ENCODE results near the gene CTRL. TPM values are rescaled to one million over a fixed set of nuclear protein-coding genes. Genes with fewer than 3 reads are reported as not detected.

Gene CTRL
- total RNA-seq, 1 experiment from 2014 or later = 2.6 TPM

DNA sequence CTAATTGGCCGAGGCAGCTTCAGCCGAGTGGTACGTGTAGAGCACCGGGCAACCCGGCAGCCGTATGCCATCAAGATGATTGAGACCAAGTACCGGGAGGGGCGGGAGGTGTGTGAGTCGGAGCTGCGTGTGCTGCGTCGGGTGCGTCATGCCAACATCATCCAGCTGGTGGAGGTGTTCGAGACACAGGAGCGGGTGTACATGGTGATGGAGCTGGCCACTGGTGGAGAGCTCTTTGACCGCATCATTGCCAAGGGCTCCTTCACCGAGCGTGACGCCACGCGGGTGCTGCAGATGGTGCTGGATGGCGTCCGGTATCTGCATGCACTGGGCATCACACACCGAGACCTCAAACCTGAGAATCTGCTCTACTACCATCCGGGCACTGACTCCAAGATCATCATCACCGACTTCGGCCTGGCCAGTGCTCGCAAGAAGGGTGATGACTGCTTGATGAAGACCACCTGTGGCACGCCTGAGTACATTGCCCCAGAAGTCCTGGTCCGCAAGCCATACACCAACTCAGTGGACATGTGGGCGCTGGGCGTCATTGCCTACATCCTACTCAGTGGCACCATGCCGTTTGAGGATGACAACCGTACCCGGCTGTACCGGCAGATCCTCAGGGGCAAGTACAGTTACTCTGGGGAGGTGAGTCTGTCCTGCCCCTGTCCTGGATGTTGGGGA lies 22.5 kb downstream of the CTRL start:
- no peak overlapping the region for H3K4me3 Mint-ChIP-seq (ENCODE audit: low read depth, unreplicated experiment)
- peaks cover 35% of the 10 kb centered on the region for H3K36me3 Mint-ChIP-seq (ENCODE audit: insufficient read depth, unreplicated experiment)
- DNase-seq = no peak
- CTCF ChIA-PET = no interaction called here
- TF ChIP-seq, protein P1, sequence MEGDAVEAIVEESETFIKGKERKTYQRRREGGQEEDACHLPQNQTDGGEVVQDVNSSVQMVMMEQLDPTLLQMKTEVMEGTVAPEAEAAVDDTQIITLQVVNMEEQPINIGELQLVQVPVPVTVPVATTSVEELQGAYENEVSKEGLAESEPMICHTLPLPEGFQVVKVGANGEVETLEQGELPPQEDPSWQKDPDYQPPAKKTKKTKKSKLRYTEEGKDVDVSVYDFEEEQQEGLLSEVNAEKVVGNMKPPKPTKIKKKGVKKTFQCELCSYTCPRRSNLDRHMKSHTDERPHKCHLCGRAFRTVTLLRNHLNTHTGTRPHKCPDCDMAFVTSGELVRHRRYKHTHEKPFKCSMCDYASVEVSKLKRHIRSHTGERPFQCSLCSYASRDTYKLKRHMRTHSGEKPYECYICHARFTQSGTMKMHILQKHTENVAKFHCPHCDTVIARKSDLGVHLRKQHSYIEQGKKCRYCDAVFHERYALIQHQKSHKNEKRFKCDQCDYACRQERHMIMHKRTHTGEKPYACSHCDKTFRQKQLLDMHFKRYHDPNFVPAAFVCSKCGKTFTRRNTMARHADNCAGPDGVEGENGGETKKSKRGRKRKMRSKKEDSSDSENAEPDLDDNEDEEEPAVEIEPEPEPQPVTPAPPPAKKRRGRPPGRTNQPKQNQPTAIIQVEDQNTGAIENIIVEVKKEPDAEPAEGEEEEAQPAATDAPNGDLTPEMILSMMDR (IDR thresholded peaks at IDR 0.05; ENCODE audit: unreplicated experiment) = no peak
- H3K27me3 Mint-ChIP-seq (ENCODE audit: unreplicated experiment) = no peaks in the 10 kb centered on the region
- no peak overlapping the region for H3K27ac Mint-ChIP-seq (ENCODE audit: unreplicated experiment)
- peaks cover 7% of the 10 kb centered on the region for H3K4me1 Mint-ChIP-seq (ENCODE audit: low read depth, unreplicated experiment)
- H3K9me3 Mint-ChIP-seq (ENCODE audit: low read depth, unreplicated experiment) = no peaks in the 10 kb centered on the region
- no TSS peak for BruUV-seq (replicated peaks)
- intact Hi-C loops (cut with micrococcal nuclease; ENCODE audit: unreplicated experiment) = no loop called here

GRCh38 chr16:67907397-67908180 lies 24.1 kb downstream of the CTRL start:
- peaks cover 7% of the 10 kb centered on the region for H3K4me1 Mint-ChIP-seq (ENCODE audit: low read depth, unreplicated experiment)
- TF ChIP-seq, protein P1 (IDR thresholded peaks at IDR 0.05; ENCODE audit: unreplicated experiment) = no peak
- DNase-seq = no peak
- CTCF ChIA-PET = interaction anchor here (0.7 kb wide), 1 partner anchor 479 kb away, joined by 4 read pairs; no protein-coding TSS in a partner anchor
- H3K27ac Mint-ChIP-seq (ENCODE audit: unreplicated experiment) = no peak overlapping the region
- no peak overlapping the region for H3K4me3 Mint-ChIP-seq (ENCODE audit: low read depth, unreplicated experiment)
- BruUV-seq (replicated peaks) = no TSS peak
- intact Hi-C loops (cut with micrococcal nuclease; ENCODE audit: unreplicated experiment) = no loop called here
- peaks cover 40% of the 10 kb centered on the region for H3K36me3 Mint-ChIP-seq (ENCODE audit: insufficient read depth, unreplicated experiment)
- no peaks in the 10 kb centered on the region for H3K27me3 Mint-ChIP-seq (ENCODE audit: unreplicated experiment)
- no peaks in the 10 kb centered on the region for H3K9me3 Mint-ChIP-seq (ENCODE audit: low read depth, unreplicated experiment)

DNA sequence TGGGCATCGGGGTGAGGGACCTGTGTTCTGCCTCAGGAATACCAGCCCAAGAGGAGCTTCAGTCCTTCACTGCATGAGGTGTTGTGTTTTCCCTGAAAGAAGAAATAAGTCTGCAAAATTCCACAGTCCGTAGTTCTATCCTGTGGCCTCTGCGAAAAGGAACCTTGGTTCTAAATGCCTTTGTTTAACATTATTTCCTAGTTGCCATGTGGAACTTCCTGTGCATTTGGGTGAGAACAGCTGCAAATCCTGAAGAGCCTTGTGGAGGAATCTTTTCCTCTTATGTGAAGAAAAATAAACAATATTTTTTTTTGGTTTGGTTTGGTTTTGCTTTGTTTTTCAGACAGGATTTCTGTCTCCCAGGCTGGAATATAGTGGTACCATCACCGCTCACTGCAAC lies 28.8 kb downstream of the CTRL start:
- no TSS peak for BruUV-seq (replicated peaks)
- H3K27me3 Mint-ChIP-seq (ENCODE audit: unreplicated experiment) = no peaks in the 10 kb centered on the region
- no peaks in the 10 kb centered on the region for H3K9me3 Mint-ChIP-seq (ENCODE audit: low read depth, unreplicated experiment)
- CTCF ChIA-PET = no interaction called here
- no peak overlapping the region for H3K27ac Mint-ChIP-seq (ENCODE audit: unreplicated experiment)
- H3K4me3 Mint-ChIP-seq (ENCODE audit: low read depth, unreplicated experiment) = no peak overlapping the region
- peaks cover 13% of the 10 kb centered on the region for H3K36me3 Mint-ChIP-seq (ENCODE audit: insufficient read depth, unreplicated experiment)
- TF ChIP-seq, protein P1 (IDR thresholded peaks at IDR 0.05; ENCODE audit: unreplicated experiment) = no peak
- DNase-seq = no peak
- intact Hi-C loops (cut with micrococcal nuclease; ENCODE audit: unreplicated experiment) = no loop called here
- H3K4me1 Mint-ChIP-seq (ENCODE audit: low read depth, unreplicated experiment) = peaks cover 7% of the 10 kb centered on the region

- CTCF ChIA-PET = no interaction called here
- no TSS peak for BruUV-seq (replicated peaks)
- H3K27me3 Mint-ChIP-seq (ENCODE audit: unreplicated experiment) = no peaks in the 10 kb centered on the region
- H3K4me1 Mint-ChIP-seq (ENCODE audit: low read depth, unreplicated experiment) = peaks cover 7% of the 10 kb centered on the region
- no peaks in the 10 kb centered on the region for H3K9me3 Mint-ChIP-seq (ENCODE audit: low read depth, unreplicated experiment)
- DNase-seq = no peak
- H3K27ac Mint-ChIP-seq (ENCODE audit: unreplicated experiment) = no peak overlapping the region
- TF ChIP-seq, protein P1 (IDR thresholded peaks at IDR 0.05; ENCODE audit: unreplicated experiment) = no peak
- H3K4me3 Mint-ChIP-seq (ENCODE audit: low read depth, unreplicated experiment) = no peak overlapping the region
- peaks cover 13% of the 10 kb centered on the region for H3K36me3 Mint-ChIP-seq (ENCODE audit: insufficient read depth, unreplicated experiment)
- intact Hi-C loops (cut with micrococcal nuclease; ENCODE audit: unreplicated experiment) = no loop called here
Measured at GRCh38 chr16:67901734-67902133, 29.9 kb downstream of the CTRL start.

Data from Calu3 (cell line).